ENCODE results near the gene RETREG3.

GRCh38 chr17:42573095-42573494, 36.1 kb downstream of the RETREG3 start:
- TF ChIP-seq CTCF (conservative IDR thresholded peaks at IDR 0.05 in 1 of 2, IDR thresholded peaks at IDR 0.05 in 1 of 2; ENCODE audit: low read depth in 1 of 2, low read length in 2 of 2) (no peak), EZH2 (IDR thresholded peaks at IDR 0.05; ENCODE audit: low read length, missing control alignments) (no peak)

Measured in fibroblast of lung (primary cell).